Measurements from ENCODE around the gene ARHGEF6. TPM values are rescaled to one million over a fixed set of nuclear protein-coding genes. Genes with fewer than 3 reads are reported as not detected.

The ARHGEF6 gene
- total RNA-seq, 4 donors from 2014 or later: 0.61 to 10.5 (median 2.9) TPM

- no peaks in the 10 kb centered on the region for H3K36me3 ChIP-seq
- no peak overlapping the region for H3K27ac ChIP-seq
- no peaks in the 10 kb centered on the region for H3K4me1 ChIP-seq
- 46 to 72% methylated on average over 5 of the region's 5 CpGs for WGBS, 2 donors
- H3K4me3 ChIP-seq: no peak overlapping the region
- no peaks in the 10 kb centered on the region for H3K27me3 ChIP-seq
- TF ChIP-seq CTCF (IDR thresholded peaks at IDR 0.05) (no peak), POLR2A (IDR thresholded peaks at IDR 0.05) (no peak)
- no peaks in the 10 kb centered on the region for H3K9me3 ChIP-seq
- intact Hi-C loops (cut with DNase I): no loop called here
- no peak for DNase-seq
Observed at GRCh38 chrX:136684120-136684519, 96.6 kb downstream of the ARHGEF6 start.

- DNase-seq: no peak
- Histone ChIP-seq H3K4me1 (no peaks in the 10 kb centered on the region), H3K27me3 (no peaks in the 10 kb centered on the region), H3K4me3 (no peak overlapping the region), H3K36me3 (no peaks in the 10 kb centered on the region), H3K27ac (no peak overlapping the region), H3K9me3 (no peaks in the 10 kb centered on the region)
- intact Hi-C loops (cut with DNase I): no loop called here
- TF ChIP-seq CTCF (IDR thresholded peaks at IDR 0.05) (no peak), POLR2A (IDR thresholded peaks at IDR 0.05) (no peak)
- 62 to 67% methylated on average over 5 to 6 of the region's 6 CpGs for WGBS, 2 donors
Observed at GRCh38 chrX:136679531-136679930, 101.2 kb downstream of the ARHGEF6 start.

GRCh38 chrX:136674270-136674985 is 106.3 kb downstream of the ARHGEF6 start:
- 49 to 58% methylated on average over 5 of the region's 5 CpGs for WGBS, 2 donors
- Histone ChIP-seq H3K9me3 (no peaks in the 10 kb centered on the region), H3K27ac (no peak overlapping the region), H3K4me1 (no peaks in the 10 kb centered on the region), H3K27me3 (no peaks in the 10 kb centered on the region), H3K36me3 (peaks cover 0 to 5% (median 0%) of the 10 kb centered on the region in 3 donors), H3K4me3 (no peak overlapping the region)
- intact Hi-C loops (cut with DNase I): no loop called here
- DNase-seq: no peak
- TF ChIP-seq CTCF (IDR thresholded peaks at IDR 0.05): no peak
- no peak for TF ChIP-seq POLR2A (IDR thresholded peaks at IDR 0.05)

GRCh38 chrX:136671006-136671610 is 109.6 kb downstream of the ARHGEF6 start:
- Histone ChIP-seq H3K4me3 (no peak overlapping the region), H3K4me1 (no peaks in the 10 kb centered on the region), H3K27ac (no peak overlapping the region), H3K9me3 (no peaks in the 10 kb centered on the region), H3K36me3 (peaks cover 0 to 27% (median 0%) of the 10 kb centered on the region in 3 donors), H3K27me3 (no peaks in the 10 kb centered on the region)
- WGBS, 2 donors: 79 to 97% methylated on average over 3 of the region's 3 CpGs
- TF ChIP-seq POLR2A (IDR thresholded peaks at IDR 0.05) (no peak), CTCF (IDR thresholded peaks at IDR 0.05) (no peak)
- intact Hi-C loops (cut with DNase I): no loop called here
- no peak for DNase-seq

GRCh38 chrX:136667446-136668168 is 113.1 kb downstream of the ARHGEF6 start:
- H3K9me3 ChIP-seq: peaks cover 0 to 5% (median 0%) of the 10 kb centered on the region in 3 donors
- no peak overlapping the region for H3K4me3 ChIP-seq
- H3K4me1 ChIP-seq: no peaks in the 10 kb centered on the region
- no peak for DNase-seq
- intact Hi-C loops (cut with DNase I): no loop called here
- 60 to 75% methylated on average over 10 of the region's 10 CpGs for WGBS, 2 donors
- H3K36me3 ChIP-seq: peaks cover 0 to 28% (median 0%) of the 10 kb centered on the region in 3 donors
- H3K27me3 ChIP-seq: no peaks in the 10 kb centered on the region
- TF ChIP-seq CTCF (IDR thresholded peaks at IDR 0.05) (no peak), POLR2A (IDR thresholded peaks at IDR 0.05) (no peak)
- no peak overlapping the region for H3K27ac ChIP-seq
